SK-N-MC (cell line): ENCODE data around the gene RNF168.
"Not testable (repeated sequence)": the region's sequence is repeated elsewhere in the genome, so short reads cannot be mapped to it uniquely, and the experiment has no call there.

Source experiments
- DNase-seq: peaks from one replicate; pipeline ENCODE4 v3.0.0-alpha.2; 2011; ENCODE audit warnings: low read depth, low spot score
- H3K27ac ChIP-seq: fragments of 200-600 bp; sonication (generic); 2 replicates; pipeline ENCODE4 v1.5.1; 2016; ENCODE audit warnings: mixed run types
- H3K36me3 ChIP-seq: fragments of 200-600 bp; sonication (generic); 2 replicates; pipeline ENCODE4 v1.6.1; 2017; ENCODE audit warnings: antibody characterized with exemption, low read length, mixed read lengths; ENCODE audit not compliant: insufficient read depth
- H3K4me3 ChIP-seq: fragments of 200-600 bp; sonication (generic); 2 replicates; pipeline ENCODE4 v1.5.1; 2016
- H3K9ac ChIP-seq: fragments of 200-600 bp; sonication (generic); 2 replicates; pipeline ENCODE4 v1.8.0; 2017; ENCODE audit warnings: mixed run types, mixed read lengths; ENCODE audit not compliant: insufficient read length
- H3K9me3 ChIP-seq: fragments of 200-600 bp; sonication (generic); 2 replicates; pipeline ENCODE4 v1.6.1; 2017; ENCODE audit warnings: low read depth, mild to moderate bottlenecking, antibody characterized with exemption, low read length, moderate library complexity, mixed read lengths
- EZH2 ChIP-seq: fragments of 200-600 bp; sonication (generic); IDR thresholded peaks from one replicate; pipeline ENCODE4 v1.6.1; 2017; ENCODE audit warnings: antibody characterized with exemption
- FOXP2 ChIP-seq: optimal IDR thresholded peaks from 2 replicates; pipeline ENCODE3; 2011; ENCODE audit warnings: mild to moderate bottlenecking, moderate library complexity; ENCODE audit not compliant: insufficient read depth; ENCODE audit errors: extremely low read length, control extremely low read depth
- POLR2AphosphoS5 ChIP-seq: IDR thresholded peaks from 2 replicates; pipeline ENCODE4 v1.6.1; 2012; ENCODE audit warnings: mild to moderate bottlenecking, low read depth, low read length, borderline replicate concordance

The RNF168 gene

DNA sequence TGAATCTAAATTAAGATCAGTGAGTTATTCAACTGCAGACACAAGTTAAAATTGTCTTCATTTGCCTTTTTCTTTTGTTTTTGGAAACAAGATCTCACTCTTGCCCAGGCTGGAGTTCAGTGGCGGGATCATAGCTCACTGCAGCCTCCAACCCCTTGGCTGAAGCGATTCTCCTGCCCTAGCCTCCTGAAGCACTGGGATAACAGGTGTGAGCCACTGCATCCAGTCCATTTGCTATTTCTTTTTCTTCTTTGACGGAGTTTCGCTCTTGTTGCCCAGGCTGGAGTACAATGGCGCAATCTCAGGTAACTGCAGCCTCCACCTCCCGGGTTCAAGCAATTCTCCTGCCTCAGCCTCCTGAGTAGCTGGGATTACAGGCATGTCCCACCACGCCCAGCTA lies 10.3 kb downstream of the RNF168 start:
- Histone ChIP-seq H3K27ac (peak overlapping the region; percentile 17; the same call in 1 of the 2 replicates), H3K4me3 (no peak overlapping the region), H3K36me3 (peaks cover 51% of the 10 kb centered on the region), H3K9ac (no peak overlapping the region), H3K9me3 (no peaks in the 10 kb centered on the region)
- TF ChIP-seq EZH2 = no peak
- no peak for TF ChIP-seq FOXP2
- no peak for TF ChIP-seq POLR2AphosphoS5
- DNase-seq = no peak

DNA sequence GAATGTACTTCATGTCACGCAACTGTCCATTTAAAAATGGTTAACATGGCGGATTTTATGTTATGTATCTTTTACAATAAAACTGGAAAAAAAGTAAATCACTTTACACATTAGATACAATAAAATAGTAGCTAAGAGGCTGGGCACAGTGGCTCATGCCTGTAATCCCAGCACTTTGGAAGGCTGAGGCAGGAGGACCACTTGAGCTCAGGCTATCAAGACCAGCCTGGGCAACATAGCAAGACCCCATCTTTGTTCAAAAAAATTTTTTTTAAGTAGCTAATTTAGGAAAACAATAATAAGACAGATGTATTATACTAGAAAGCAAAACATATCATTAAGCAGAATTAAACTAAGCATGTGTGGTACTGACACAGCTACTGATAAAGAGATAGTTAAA lies 11.5 kb downstream of the RNF168 start:
- no peak for DNase-seq
- H3K36me3 ChIP-seq = peaks cover 49% of the 10 kb centered on the region
- H3K4me3 ChIP-seq = no peak overlapping the region
- no peaks in the 10 kb centered on the region for H3K9me3 ChIP-seq
- no peak overlapping the region for H3K27ac ChIP-seq
- no peak overlapping the region for H3K9ac ChIP-seq
- TF ChIP-seq FOXP2 (no peak), POLR2AphosphoS5 (no peak), EZH2 (no peak)

DNA sequence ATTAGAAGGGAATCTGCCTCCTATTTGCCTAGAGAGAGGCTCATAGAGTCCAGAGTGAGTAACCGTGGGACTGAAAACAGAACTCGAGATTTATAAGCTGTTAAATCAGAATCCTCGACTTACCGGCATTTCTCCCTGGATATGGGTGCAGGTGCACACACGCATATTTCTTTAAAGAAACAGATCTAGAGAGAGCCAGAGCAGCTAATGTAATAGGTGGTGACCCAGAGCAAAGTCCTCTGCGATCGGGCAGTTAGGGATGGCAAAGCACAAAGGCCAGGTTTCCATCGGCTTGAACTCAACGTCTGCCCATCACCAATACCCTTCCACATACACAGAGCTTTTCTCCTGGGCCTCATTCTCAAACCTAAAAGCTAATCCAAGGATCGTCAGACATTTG lies 13.8 kb downstream of the RNF168 start:
- Histone ChIP-seq H3K9me3 (no peaks in the 10 kb centered on the region; the same call in 1 of the 2 replicates), H3K9ac (peak overlapping the region; percentile 8), H3K4me3 (no peak overlapping the region), H3K36me3 (peaks cover 50% of the 10 kb centered on the region), H3K27ac (no peak overlapping the region)
- TF ChIP-seq POLR2AphosphoS5 = no peak
- TF ChIP-seq FOXP2 = no peak
- TF ChIP-seq EZH2 = no peak
- DNase-seq = no peak

DNA sequence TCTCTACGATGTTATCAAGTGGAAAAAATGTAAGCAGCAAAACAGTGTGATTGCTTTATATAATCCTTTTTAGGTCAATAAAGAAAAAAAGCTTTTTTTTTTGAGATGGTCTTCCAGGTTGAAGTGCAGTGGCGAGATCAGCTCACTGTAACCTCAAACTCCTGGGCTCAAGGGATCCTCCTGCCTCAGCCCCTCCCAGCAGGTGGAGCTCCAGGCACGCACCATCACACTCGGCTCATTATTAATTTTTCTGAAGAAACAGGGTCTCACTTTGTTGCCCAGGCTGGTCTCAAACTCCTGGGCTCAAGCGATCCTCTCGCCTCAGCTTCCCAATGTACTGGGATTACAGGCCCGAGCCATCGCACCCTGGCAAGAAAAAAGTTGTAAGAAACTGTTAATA lies 17.3 kb downstream of the RNF168 start:
- no peak for DNase-seq
- peaks cover 69% of the 10 kb centered on the region for H3K36me3 ChIP-seq
- H3K9me3 ChIP-seq = no peaks in the 10 kb centered on the region; the same call in 1 of the 2 replicates
- no peak overlapping the region for H3K9ac ChIP-seq
- TF ChIP-seq EZH2 = no peak
- H3K27ac ChIP-seq = no peak overlapping the region
- H3K4me3 ChIP-seq = no peak overlapping the region

DNA sequence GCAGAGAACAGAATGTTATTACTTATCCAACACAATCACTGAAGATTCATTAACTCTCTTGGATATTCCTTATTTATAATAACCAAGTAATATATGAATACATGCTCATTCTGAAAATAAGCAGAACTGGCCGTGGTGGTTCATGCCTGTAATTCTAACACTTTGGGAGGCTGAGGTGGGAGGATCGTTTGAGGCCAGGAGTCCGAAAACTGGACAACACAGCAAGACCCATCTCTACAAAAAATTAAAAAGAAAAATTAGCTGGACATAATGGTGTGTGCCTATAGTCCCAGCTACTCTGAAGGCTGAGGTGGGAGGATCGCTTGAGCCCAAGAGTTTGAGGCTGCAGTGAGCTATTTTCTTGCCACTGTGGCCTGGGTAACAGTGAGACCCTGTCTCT lies 25.9 kb downstream of the RNF168 start:
- H3K36me3 ChIP-seq = peaks cover 81% of the 10 kb centered on the region

DNA sequence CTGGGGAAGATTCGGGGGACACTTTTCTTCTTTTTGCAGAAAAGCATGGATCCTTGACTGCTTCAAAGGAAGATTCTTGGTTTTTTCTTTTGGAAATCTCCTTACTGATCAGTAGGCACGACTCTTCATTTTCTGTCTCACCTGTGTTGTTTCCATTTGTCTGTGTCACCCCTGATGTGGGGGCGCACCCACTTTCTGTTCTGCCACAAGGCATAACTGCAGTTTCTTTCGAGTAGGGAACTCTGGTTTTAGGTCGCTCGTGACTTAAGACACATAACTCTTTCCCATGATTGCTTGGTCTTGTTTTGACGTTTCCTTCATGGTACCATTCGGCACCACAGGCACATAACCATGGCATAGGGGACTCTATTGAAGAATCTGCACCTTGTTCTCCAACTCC lies 31.3 kb downstream of the RNF168 start:
- H3K36me3 ChIP-seq = peaks cover 70% of the 10 kb centered on the region
- H3K9ac ChIP-seq = no peak overlapping the region
- no peak for TF ChIP-seq EZH2
- no peak for TF ChIP-seq POLR2AphosphoS5
- TF ChIP-seq FOXP2 = no peak

More for the DNA sequence above, 25.9 kb downstream of the RNF168 start:
- H3K9me3 ChIP-seq = no peaks in the 10 kb centered on the region
- no peak overlapping the region for H3K27ac ChIP-seq
- no peak overlapping the region for H3K9ac ChIP-seq
- no peak overlapping the region for H3K4me3 ChIP-seq
- TF ChIP-seq FOXP2 = no peak
- TF ChIP-seq POLR2AphosphoS5 = no peak
- TF ChIP-seq EZH2 = no peak
- no peak for DNase-seq

DNA sequence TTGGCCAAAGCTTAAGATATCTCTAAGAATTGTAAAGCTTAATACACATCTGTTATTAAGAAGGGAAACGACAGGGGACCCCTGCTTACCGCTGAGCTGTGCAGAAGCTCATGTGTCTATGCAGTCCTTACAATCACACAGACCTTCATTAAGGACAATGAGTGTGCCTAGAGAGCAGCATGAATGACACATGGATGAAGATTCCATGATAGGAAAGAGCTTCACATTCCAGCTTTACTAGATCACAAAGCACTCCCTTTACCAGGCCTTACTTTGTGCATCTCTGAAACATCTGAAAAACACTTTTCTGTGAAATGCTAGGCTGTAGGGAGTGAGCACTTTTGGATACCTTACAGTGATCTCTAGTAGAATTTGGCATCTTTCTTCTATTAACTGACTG lies 32.0 kb downstream of the RNF168 start:
- H3K27ac ChIP-seq = no peak overlapping the region
- H3K36me3 ChIP-seq = peaks cover 67% of the 10 kb centered on the region
- TF ChIP-seq POLR2AphosphoS5 (no peak), FOXP2 (no peak), EZH2 (no peak)
- no peak overlapping the region for H3K4me3 ChIP-seq
- no peaks in the 10 kb centered on the region for H3K9me3 ChIP-seq
- no peak overlapping the region for H3K9ac ChIP-seq
- DNase-seq = no peak

More for the DNA sequence above, 31.3 kb downstream of the RNF168 start:
- Histone ChIP-seq H3K27ac (no peak overlapping the region), H3K9me3 (no peaks in the 10 kb centered on the region), H3K4me3 (no peak overlapping the region)
- no peak for DNase-seq

DNA sequence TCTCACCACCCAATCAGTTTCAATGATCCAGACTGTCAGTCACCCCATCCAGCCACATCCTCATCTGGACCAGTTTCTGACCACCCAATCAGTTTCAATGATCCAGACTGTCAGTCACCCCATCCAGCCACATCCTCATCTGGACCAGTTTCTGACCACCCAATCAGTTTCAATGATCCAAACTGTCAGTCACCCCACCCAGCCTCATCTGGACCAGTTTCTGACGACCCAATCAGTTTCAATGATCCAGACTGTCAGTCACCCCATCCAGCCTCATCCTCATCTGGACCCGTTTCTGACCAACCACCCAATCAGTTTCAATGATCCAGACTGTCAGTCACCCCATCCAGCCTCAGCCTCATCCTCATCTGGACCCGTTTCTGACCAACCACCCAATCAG lies 33.4 kb downstream of the RNF168 start:
- not testable (repeated sequence) for H3K9me3 ChIP-seq, H3K27ac ChIP-seq, DNase-seq, H3K4me3 ChIP-seq, H3K9ac ChIP-seq
- H3K36me3 ChIP-seq = peaks cover 60% of the 10 kb centered on the region

DNA sequence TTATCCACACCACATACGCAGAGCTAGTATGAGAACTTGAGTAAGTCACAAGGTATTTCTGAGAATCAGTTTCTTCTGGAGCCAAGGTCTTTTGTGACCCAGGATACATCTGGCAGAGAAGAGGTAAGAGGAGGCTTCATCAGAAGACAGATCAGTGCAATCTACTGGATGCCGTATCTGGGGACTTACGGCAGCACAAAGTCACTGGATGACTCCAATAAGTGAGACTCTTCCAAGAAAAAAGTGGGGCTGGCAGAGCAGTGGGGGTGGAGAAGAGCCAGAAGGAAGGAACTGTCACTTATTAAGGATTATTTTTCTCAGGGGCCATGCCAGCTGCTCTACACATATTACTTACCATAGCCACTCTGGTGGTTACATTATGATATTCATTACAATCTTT lies 39.8 kb downstream of the RNF168 start:
- peaks cover 10% of the 10 kb centered on the region for H3K36me3 ChIP-seq
- no peak overlapping the region for H3K4me3 ChIP-seq
- no peak overlapping the region for H3K9ac ChIP-seq
- TF ChIP-seq EZH2 (no peak), FOXP2 (no peak), POLR2AphosphoS5 (no peak)
- H3K9me3 ChIP-seq = no peaks in the 10 kb centered on the region
- no peak for DNase-seq
- no peak overlapping the region for H3K27ac ChIP-seq
